H9 (cell line): ENCODE results near the gene TASOR2. TPM values are rescaled to one million over a fixed set of nuclear protein-coding genes. Genes with fewer than 3 reads are reported as not detected.

Experiments
- DNase-seq: peaks from one replicate; pipeline ENCODE4 v3.0.0-alpha.2; 2017
- H2AFZ ChIP-seq: one replicate; pipeline ENCODE4 v1.6.1; 2013; ENCODE audit warnings: mild to moderate bottlenecking, low read length, control low read depth, moderate library complexity
- H2AK5ac ChIP-seq: 2 replicates; pipeline ENCODE4 v1.6.1; 2013; ENCODE audit warnings: low read length, control low read depth, mixed read lengths; ENCODE audit not compliant: insufficient read length
- H2BK120ac ChIP-seq: one replicate; pipeline ENCODE4 v1.6.1; 2013; ENCODE audit warnings: low read depth, mild to moderate bottlenecking, low read length, control low read depth, inconsistent platforms; ENCODE audit not compliant: poor library complexity, severe bottlenecking
- H2BK12ac ChIP-seq: 2 replicates; pipeline ENCODE4 v1.6.1; 2013; ENCODE audit warnings: low read length, control low read depth, mixed read lengths, low read depth; ENCODE audit not compliant: insufficient read length
- H2BK15ac ChIP-seq: 2 replicates; pipeline ENCODE4 v1.6.1; 2013; ENCODE audit warnings: low read depth, low read length, control low read depth
- H2BK20ac ChIP-seq: one replicate; pipeline ENCODE4 v1.6.1; 2013; ENCODE audit warnings: low read depth, mild to moderate bottlenecking, low read length, control low read depth, inconsistent platforms; ENCODE audit not compliant: poor library complexity, severe bottlenecking
- H2BK5ac ChIP-seq: 2 replicates; pipeline ENCODE4 v1.6.1; 2013; ENCODE audit warnings: low read length, control low read depth, mixed read lengths; ENCODE audit not compliant: insufficient read length
- H3K14ac ChIP-seq: 2 replicates; pipeline ENCODE4 v1.6.1; 2013; ENCODE audit warnings: low read length, control low read depth; ENCODE audit not compliant: insufficient read depth
- H3K18ac ChIP-seq: 2 replicates; pipeline ENCODE4 v1.6.1; 2013; ENCODE audit warnings: low read depth, mild to moderate bottlenecking, mixed read lengths, low read length, control low read depth; ENCODE audit not compliant: insufficient read length
- H3K23ac ChIP-seq: 2 replicates; pipeline ENCODE4 v1.6.1; 2013; ENCODE audit warnings: low read length, control low read depth, mixed read lengths, low read depth; ENCODE audit not compliant: insufficient read length
- H3K23me2 ChIP-seq: 2 replicates; pipeline ENCODE4 v1.6.1; 2013; ENCODE audit warnings: low read depth, mild to moderate bottlenecking, mixed read lengths, low read length, control low read depth; ENCODE audit not compliant: insufficient read length, poor library complexity, severe bottlenecking
- H3K27ac ChIP-seq: 2 replicates; pipeline ENCODE4 v1.5.1; 2013; ENCODE audit warnings: low read length, control low read depth, mixed read lengths, low read depth; ENCODE audit not compliant: insufficient read length
- H3K27me3 ChIP-seq: 2 replicates; pipeline ENCODE4 v1.6.1; 2013; ENCODE audit warnings: low read length, control low read depth, inconsistent platforms; ENCODE audit not compliant: insufficient read depth
- H3K4ac ChIP-seq: 2 replicates; pipeline ENCODE4 v1.6.1; 2013; ENCODE audit warnings: low read depth, mild to moderate bottlenecking, control low read depth, inconsistent platforms, low read length, moderate library complexity
- H3K4me1 ChIP-seq: 2 replicates; pipeline ENCODE4 v1.6.1; 2013; ENCODE audit warnings: low read length, control low read depth, inconsistent platforms; ENCODE audit not compliant: insufficient read depth
- H3K4me2 ChIP-seq: 2 replicates; pipeline ENCODE4 v1.6.1; 2013; ENCODE audit warnings: low read length, control low read depth, mixed read lengths; ENCODE audit not compliant: insufficient read length, insufficient read depth
- H3K56ac ChIP-seq: 2 replicates; pipeline ENCODE4 v1.6.1; 2013; ENCODE audit warnings: low read depth, mild to moderate bottlenecking, mixed read lengths, low read length, control low read depth; ENCODE audit not compliant: insufficient read length
- H3K79me1 ChIP-seq: 2 replicates; pipeline ENCODE4 v1.6.1; 2013; ENCODE audit warnings: low read depth, mild to moderate bottlenecking, moderate library complexity, low read length, control low read depth, inconsistent platforms; ENCODE audit not compliant: insufficient read depth, poor library complexity, severe bottlenecking
- H3K79me2 ChIP-seq: 2 replicates; pipeline ENCODE4 v1.6.1; 2013; ENCODE audit warnings: low read length, control low read depth, inconsistent platforms; ENCODE audit not compliant: insufficient read depth
- H3K9ac ChIP-seq: 2 replicates; pipeline ENCODE4 v1.6.1; 2013; ENCODE audit warnings: low read length, control low read depth, mixed read lengths; ENCODE audit not compliant: insufficient read length; ENCODE audit errors: extremely low read depth
- H3K9me3 ChIP-seq: one replicate; pipeline ENCODE4 v1.6.1; 2013; ENCODE audit warnings: low read depth, low read length, inconsistent platforms; ENCODE audit not compliant: control insufficient read depth
- H3T11ph ChIP-seq: one replicate; pipeline ENCODE4 v1.6.1; 2013; ENCODE audit warnings: mild to moderate bottlenecking, low read length, control low read depth, inconsistent platforms
- H4K20me1 ChIP-seq: one replicate; pipeline ENCODE4 v1.6.1; 2013; ENCODE audit not compliant: control insufficient read depth, insufficient read length, insufficient read depth
- H4K5ac ChIP-seq: 2 replicates; pipeline ENCODE4 v1.6.1; 2013; ENCODE audit warnings: low read depth, mild to moderate bottlenecking, mixed read lengths, low read length, control low read depth; ENCODE audit not compliant: insufficient read length
- H4K8ac ChIP-seq: replicated peaks from 2 replicates; pipeline ENCODE4 v1.6.1; 2013; ENCODE audit warnings: low read length, control low read depth, mixed read lengths, low read depth; ENCODE audit not compliant: insufficient read length
- H4K91ac ChIP-seq: 2 replicates; pipeline ENCODE4 v1.6.1; 2013; ENCODE audit warnings: low read depth, mild to moderate bottlenecking, moderate library complexity, mixed read lengths, low read length, control low read depth; ENCODE audit not compliant: insufficient read length
- H3K27ac Mint-ChIP-seq, 3 experiments: 2 replicates in 2 of 3; 3 replicates in 1 of 3; pipeline ENCODE4 v1.8.0; 2020 to 2021; ENCODE audit warnings: mixed read lengths in 3 of 3, mild to moderate bottlenecking in 1 of 3, moderate library complexity in 1 of 3
- H3K27me3 Mint-ChIP-seq: 2 replicates; pipeline ENCODE4 v1.8.0; 2021; ENCODE audit warnings: low read depth, mild to moderate bottlenecking, moderate library complexity, mixed read lengths
- H3K36me3 Mint-ChIP-seq, 3 experiments: 2 replicates in 2 of 3; 3 replicates in 1 of 3; pipeline ENCODE4 v1.8.0; 2020 to 2021; ENCODE audit warnings: low read depth in 3 of 3, mixed read lengths in 3 of 3; ENCODE audit not compliant: insufficient read depth in 1 of 3
- H3K4me1 Mint-ChIP-seq, 2 experiments: 2 replicates each; pipeline ENCODE4 v1.8.0; 2020; ENCODE audit warnings: mixed read lengths in 2 of 2
- H3K4me3 Mint-ChIP-seq, 2 experiments: 2 replicates in 1 of 2; 3 replicates in 1 of 2; pipeline ENCODE4 v1.8.0; 2020 to 2021; ENCODE audit warnings: mild to moderate bottlenecking in 2 of 2, mixed read lengths in 2 of 2, moderate library complexity in 1 of 2
- H3K9me3 Mint-ChIP-seq, 2 experiments: 2 replicates in 1 of 2; 3 replicates in 1 of 2; pipeline ENCODE4 v1.8.0; 2020; ENCODE audit warnings: mild to moderate bottlenecking in 2 of 2, mixed read lengths in 2 of 2, moderate library complexity in 1 of 2
- WGBS: extraction: QIAGEN DNeasy Blood & Tissue Kit; methylation state at CpG from one replicate; pipeline ENCODE4 v1.1.7; 2013; ENCODE audit warnings: missing lambda C conversion rate, low lambda C conversion rate, mixed read lengths; ENCODE audit not compliant: insufficient read length; ENCODE audit errors: extremely low coverage; 5-methylcytosine and 5-hydroxymethylcytosine counted together
- total RNA-seq: library from RNA; stranded (reverse); gene quantifications from 2 replicates; pipeline ENCODE4 v1.2.1, GENCODE V29; 2021
- TF ChIP-seq, protein P1 (sequence below): fragments of 200-600 bp; sonication (generic); conservative IDR thresholded peaks from 3 replicates; pipeline ENCODE4 v1.8.0; 2021; ENCODE audit warnings: antibody characterized with exemption, mild to moderate bottlenecking

The TASOR2 gene
- total RNA-seq, 1 experiment from 2014 or later, result 64.5 TPM

GRCh38 chr10:5650664-5651387 lies 33.8 kb upstream of the TASOR2 start:
- Histone ChIP-seq H4K5ac (no peak overlapping the region), H2BK15ac (no peak overlapping the region), H3K27me3 (no peaks in the 10 kb centered on the region), H3K79me1 (no peaks in the 10 kb centered on the region), H3K4ac (no peak overlapping the region), H3K4me2 (no peak overlapping the region), H3K9ac (no peak overlapping the region), H3K18ac (no peak overlapping the region), H2BK120ac (no peak overlapping the region), H2BK20ac (no peak overlapping the region), H3K23me2 (no peaks in the 10 kb centered on the region), H3K23ac (no peak overlapping the region), H3K56ac (no peak overlapping the region), H3K14ac (no peak overlapping the region), H3K27ac (no peak overlapping the region), H2AFZ (no peak overlapping the region), H4K91ac (no peak overlapping the region), H2AK5ac (no peak overlapping the region), H3T11ph (no peak overlapping the region), H2BK12ac (no peak overlapping the region), H4K20me1 (no peaks in the 10 kb centered on the region), H3K79me2 (peaks cover 1% of the 10 kb centered on the region; the same call in 1 of the 2 replicates), H4K8ac (no peak overlapping the region), H2BK5ac (no peak overlapping the region), H3K9me3 (no peaks in the 10 kb centered on the region), H3K4me1 (no peaks in the 10 kb centered on the region)
- peak overlapping the region in 2 of 3 experiments; percentile 47 to 54; a peak in 4 of 7 replicates for H3K27ac Mint-ChIP-seq
- H3K4me3 Mint-ChIP-seq, result no peak overlapping the region
- no CpG with 5 or more reads among the region's 20 CpGs for WGBS
- TF ChIP-seq, protein P1, sequence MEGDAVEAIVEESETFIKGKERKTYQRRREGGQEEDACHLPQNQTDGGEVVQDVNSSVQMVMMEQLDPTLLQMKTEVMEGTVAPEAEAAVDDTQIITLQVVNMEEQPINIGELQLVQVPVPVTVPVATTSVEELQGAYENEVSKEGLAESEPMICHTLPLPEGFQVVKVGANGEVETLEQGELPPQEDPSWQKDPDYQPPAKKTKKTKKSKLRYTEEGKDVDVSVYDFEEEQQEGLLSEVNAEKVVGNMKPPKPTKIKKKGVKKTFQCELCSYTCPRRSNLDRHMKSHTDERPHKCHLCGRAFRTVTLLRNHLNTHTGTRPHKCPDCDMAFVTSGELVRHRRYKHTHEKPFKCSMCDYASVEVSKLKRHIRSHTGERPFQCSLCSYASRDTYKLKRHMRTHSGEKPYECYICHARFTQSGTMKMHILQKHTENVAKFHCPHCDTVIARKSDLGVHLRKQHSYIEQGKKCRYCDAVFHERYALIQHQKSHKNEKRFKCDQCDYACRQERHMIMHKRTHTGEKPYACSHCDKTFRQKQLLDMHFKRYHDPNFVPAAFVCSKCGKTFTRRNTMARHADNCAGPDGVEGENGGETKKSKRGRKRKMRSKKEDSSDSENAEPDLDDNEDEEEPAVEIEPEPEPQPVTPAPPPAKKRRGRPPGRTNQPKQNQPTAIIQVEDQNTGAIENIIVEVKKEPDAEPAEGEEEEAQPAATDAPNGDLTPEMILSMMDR, result no peak
- no peak for DNase-seq
- no peaks in the 10 kb centered on the region for H3K9me3 Mint-ChIP-seq
- no peaks in the 10 kb centered on the region for H3K27me3 Mint-ChIP-seq
- peaks cover 19 to 21% of the 10 kb centered on the region in 2 experiments for H3K4me1 Mint-ChIP-seq
- peaks cover 13 to 30% (median 22%) of the 10 kb centered on the region in 3 experiments; a peak in 6 of 7 replicates for H3K36me3 Mint-ChIP-seq
